Sigmoid colon (tissue), 7 donors: ENCODE measurements around the gene MRAS. TPM values are rescaled to one million over a fixed set of nuclear protein-coding genes. Genes with fewer than 3 reads are reported as not detected.

Experiments
- DNase-seq: peaks from one replicate; pipeline ENCODE4 v3.0.0-alpha.2; 2019
- H3K27ac ChIP-seq, 4 donors: fragments of 200-600 bp; sonication (generic); one replicate each; pipeline ENCODE4 v1.5.1; 2016 to 2019; ENCODE audit warnings: mild to moderate bottlenecking in 1 of 4
- H3K27me3 ChIP-seq, 3 donors: fragments of 200-600 bp; sonication (generic); one replicate each; pipeline ENCODE4 v1.5.1; 2019; ENCODE audit warnings: mild to moderate bottlenecking in 1 of 3
- H3K36me3 ChIP-seq, 4 donors: fragments of 200-600 bp; sonication (generic); one replicate each; pipeline ENCODE4 v1.5.1; 2016 to 2019
- H3K4me1 ChIP-seq, 4 donors: fragments of 200-600 bp; sonication (generic); one replicate each; pipeline ENCODE4 v1.5.1; 2017 to 2019
- H3K4me3 ChIP-seq, 4 donors: fragments of 200-600 bp; sonication (generic); one replicate each; pipeline ENCODE4 v1.5.1; 2017 to 2019; ENCODE audit warnings: mild to moderate bottlenecking in 2 of 4, moderate library complexity in 1 of 4
- H3K9me3 ChIP-seq, 4 donors: fragments of 200-600 bp in 3 of 4; sonication (generic) in 3 of 4; one replicate each; pipeline versions ENCODE4 v1.5.1 to v1.6.1; 2013 to 2019
- CTCF ChIP-seq, 4 experiments: fragments of 450-650 bp in 3 of 4; fragments of 200-600 bp in 1 of 4; IDR thresholded peaks; one replicate each; pipeline ENCODE4 v1.5.1; 2016 to 2019; ENCODE audit warnings: antibody characterized with exemption in 4 of 4, mild to moderate bottlenecking in 3 of 4, moderate library complexity in 2 of 4
- EP300 ChIP-seq, 4 donors: sonication (generic); formaldehyde crosslinking; IDR thresholded peaks; one replicate each; pipeline ENCODE4 v1.6.1; 2017; ENCODE audit warnings: antibody characterized with exemption in 4 of 4
- POLR2A ChIP-seq, 2 donors: fragments of 450-650 bp; IDR thresholded peaks; one replicate each; pipeline ENCODE4 v1.6.1; 2016; ENCODE audit warnings: antibody characterized with exemption in 2 of 2, mild to moderate bottlenecking in 2 of 2, moderate library complexity in 2 of 2
- POLR2AphosphoS5 ChIP-seq, 4 donors: sonication (generic); formaldehyde crosslinking; IDR thresholded peaks; one replicate each; pipeline ENCODE4 v1.6.1; 2017; ENCODE audit warnings: antibody characterized with exemption in 4 of 4
- WGBS, 2 donors: extraction: QIAGEN DNeasy Blood & Tissue Kit; methylation state at CpG; one replicate each; pipeline ENCODE4 v1.1.7; 2013; 5-methylcytosine and 5-hydroxymethylcytosine counted together
- intact Hi-C: fragments of 100-400 bp; cut with DNase I; formaldehyde crosslinking; loops from one replicate; pipeline ENCODE4 v1.15.1; 2023
- polyA plus RNA-seq, 3 donors: library from polyadenylated mRNA; stranded (reverse); fragments of 200-250 nt; gene quantifications; one replicate each; pipeline ENCODE4 v1.2.3, GENCODE V29; 2013
- total RNA-seq, 4 donors: library from RNA; depleted of rRNA; stranded (reverse); fragments of >200 nt; gene quantifications; one replicate each; pipeline ENCODE4 v1.1.0, GENCODE V29; 2016
- donor health status: healthy with polysubstance abuse.
- donor health status: Bipolar disorder and iron deficiency.
- donor health status: healthy.

The MRAS gene
- total and polyA plus RNA-seq, 7 donors, result 3.5 to 36.8 (median 24.4) TPM

GRCh38 chr3:138308783-138309182 is 39.6 kb upstream of the MRAS start:
- H3K27me3 ChIP-seq, result no peaks in the 10 kb centered on the region
- H3K36me3 ChIP-seq, result no peaks in the 10 kb centered on the region
- TF ChIP-seq EP300 (IDR thresholded peaks at IDR 0.05), result no peak
- no peak for TF ChIP-seq CTCF (IDR thresholded peaks at IDR 0.05)
- H3K4me1 ChIP-seq, result no peaks in the 10 kb centered on the region
- no peak for DNase-seq
- intact Hi-C loops, result no loop called here
- H3K27ac ChIP-seq, result no peak overlapping the region
- no peak overlapping the region for H3K4me3 ChIP-seq
- peaks cover 0 to 10% (median 4%) of the 10 kb centered on the region in 4 donors for H3K9me3 ChIP-seq

GRCh38 chr3:138310494-138310893 is 37.9 kb upstream of the MRAS start:
- DNase-seq, result no peak
- Histone ChIP-seq H3K4me3 (no peak overlapping the region), H3K9me3 (peaks cover 0 to 10% (median 4%) of the 10 kb centered on the region in 4 donors), H3K36me3 (no peaks in the 10 kb centered on the region), H3K27ac (no peak overlapping the region), H3K4me1 (no peaks in the 10 kb centered on the region), H3K27me3 (no peaks in the 10 kb centered on the region)
- 77 to 81% methylated on average over 4 of the region's 4 CpGs for WGBS, 2 donors
- TF ChIP-seq EP300 (IDR thresholded peaks at IDR 0.05) (no peak), POLR2AphosphoS5 (IDR thresholded peaks at IDR 0.05) (no peak), CTCF (IDR thresholded peaks at IDR 0.05) (no peak), POLR2A (IDR thresholded peaks at IDR 0.05) (no peak)
- intact Hi-C loops, result no loop called here

GRCh38 chr3:138314751-138315150 is 33.6 kb upstream of the MRAS start:
- Histone ChIP-seq H3K27ac (no peak overlapping the region), H3K27me3 (no peaks in the 10 kb centered on the region), H3K4me1 (no peaks in the 10 kb centered on the region), H3K4me3 (no peak overlapping the region), H3K9me3 (no peaks in the 10 kb centered on the region), H3K36me3 (no peaks in the 10 kb centered on the region)
- 60 to 78% methylated on average over 1 of the region's 1 CpG for WGBS, 2 donors
- DNase-seq, result no peak
- TF ChIP-seq EP300 (IDR thresholded peaks at IDR 0.05) (no peak), CTCF (IDR thresholded peaks at IDR 0.05) (no peak), POLR2A (IDR thresholded peaks at IDR 0.05) (no peak), POLR2AphosphoS5 (IDR thresholded peaks at IDR 0.05) (no peak)
- intact Hi-C loops, result no loop called here

- Histone ChIP-seq H3K4me1 (no peaks in the 10 kb centered on the region), H3K27me3 (no peaks in the 10 kb centered on the region), H3K4me3 (no peak overlapping the region), H3K9me3 (no peaks in the 10 kb centered on the region), H3K27ac (no peak overlapping the region), H3K36me3 (no peaks in the 10 kb centered on the region)
- intact Hi-C loops, result no loop called here
- 89 to 93% methylated on average over 1 of the region's 1 CpG for WGBS, 2 donors
- no peak for DNase-seq
- TF ChIP-seq POLR2AphosphoS5 (IDR thresholded peaks at IDR 0.05) (no peak), POLR2A (IDR thresholded peaks at IDR 0.05) (no peak), CTCF (IDR thresholded peaks at IDR 0.05) (no peak), EP300 (IDR thresholded peaks at IDR 0.05) (no peak)
These were observed 30.7 kb upstream of the MRAS start for GRCh38 chr3:138317687-138318086.

- Histone ChIP-seq H3K36me3 (no peaks in the 10 kb centered on the region), H3K4me1 (peaks cover 0 to 7% (median 2%) of the 10 kb centered on the region in 4 donors), H3K27ac (no peak overlapping the region), H3K4me3 (no peak overlapping the region), H3K27me3 (no peaks in the 10 kb centered on the region), H3K9me3 (no peaks in the 10 kb centered on the region)
- DNase-seq, result no peak
- 78 to 87% methylated on average over 4 of the region's 4 CpGs for WGBS, 2 donors
- no peak for TF ChIP-seq EP300 (IDR thresholded peaks at IDR 0.05)
- TF ChIP-seq POLR2AphosphoS5 (IDR thresholded peaks at IDR 0.05), result no peak
- TF ChIP-seq CTCF (IDR thresholded peaks at IDR 0.05), result no peak
- no peak for TF ChIP-seq POLR2A (IDR thresholded peaks at IDR 0.05)
- intact Hi-C loops, result no loop called here
These were observed 24.4 kb upstream of the MRAS start for GRCh38 chr3:138323971-138324370.
